Breast epithelium (tissue), 4 donors: ENCODE data around the gene C11orf97. TPM values are rescaled to one million over a fixed set of nuclear protein-coding genes. Genes with fewer than 3 reads are reported as not detected.

Experiments
- DNase-seq, 2 donors: peaks; one replicate each; pipeline ENCODE4 v3.0.0-alpha.2; 2019; ENCODE audit warnings: low spot score in 2 of 2
- H3K27ac ChIP-seq, 2 donors: fragments of 200-600 bp; sonication (generic) in 1 of 2; one replicate each; pipeline ENCODE4 v1.5.1; 2016 to 2019; ENCODE audit warnings: mild to moderate bottlenecking in 1 of 2
- H3K27me3 ChIP-seq, 2 donors: fragments of 200-600 bp; sonication (generic) in 1 of 2; one replicate each; pipeline versions ENCODE4 v1.5.1 to v1.6.0; 2017 to 2019; ENCODE audit warnings: control low read depth in 1 of 2, mild to moderate bottlenecking in 1 of 2
- H3K36me3 ChIP-seq: fragments of 200-600 bp; one replicate; pipeline ENCODE4 v1.5.1; 2019
- H3K4me1 ChIP-seq, 2 donors: fragments of 200-600 bp; sonication (generic); one replicate each; pipeline ENCODE4 v1.5.1; 2016 to 2019; ENCODE audit warnings: control low read depth in 1 of 2
- H3K4me3 ChIP-seq, 3 donors: fragments of 200-600 bp; sonication (generic); 1 replicate in 2 of 3; 2 replicates in 1 of 3; pipeline ENCODE4 v1.5.1; 2016 to 2019; ENCODE audit warnings: mild to moderate bottlenecking in 3 of 3, moderate library complexity in 2 of 3
- H3K9me3 ChIP-seq, 2 donors: fragments of 200-600 bp; sonication (generic) in 1 of 2; one replicate each; pipeline ENCODE4 v1.5.1; 2016 to 2019; ENCODE audit warnings: control low read depth in 1 of 2
- CTCF ChIP-seq, 3 donors: fragments of 450-650 bp; IDR thresholded peaks; one replicate each; pipeline ENCODE4 v1.5.1; 2016 to 2017; ENCODE audit warnings: antibody characterized with exemption in 3 of 3, mild to moderate bottlenecking in 3 of 3, moderate library complexity in 3 of 3
- POLR2A ChIP-seq: fragments of 450-650 bp; IDR thresholded peaks from one replicate; pipeline ENCODE4 v1.6.1; 2016; ENCODE audit warnings: antibody characterized with exemption, mild to moderate bottlenecking, moderate library complexity
- POLR2AphosphoS5 ChIP-seq, 3 donors: sonication (generic); formaldehyde crosslinking; IDR thresholded peaks; one replicate each; pipeline ENCODE4 v1.6.1; 2017; ENCODE audit warnings: antibody characterized with exemption in 3 of 3
- intact Hi-C: fragments of 100-400 bp; cut with DNase I; formaldehyde crosslinking; loops from one replicate; pipeline ENCODE4 v1.15.1; 2023; ENCODE audit warnings: low total_unique reads
- total RNA-seq, 3 donors: library from RNA; depleted of rRNA; stranded (reverse); fragments of >200 nt; gene quantifications; one replicate each; pipeline ENCODE4 v1.1.0, GENCODE V29; 2016

C11orf97 gene
- total RNA-seq: not detected

GRCh38 chr11:94511932-94512781 lies at the start of gene C11orf97:
Gene C11orf97, plus strand, starts transcription at chr11:94512461. Its CDS starts 68 bp downstream, at chr11:94512529.
- intact Hi-C loops: no loop called here
- Histone ChIP-seq H3K4me3 (peak within 1 kb of the TSS; percentile 52 to 71 (median 60)), H3K9me3 (no peaks in the 10 kb centered on the region), H3K27ac (no peak within 1 kb of the TSS), H3K4me1 (no peaks in the 10 kb centered on the region), H3K36me3 (no peaks in the 10 kb centered on the region), H3K27me3 (no peaks in the 10 kb centered on the region)
- TF ChIP-seq POLR2A (no peak), POLR2AphosphoS5 (IDR thresholded peaks at IDR 0.05) (no peak), CTCF (IDR thresholded peaks at IDR 0.05) (no peak)
- DNase-seq: no peak

- no peak for DNase-seq
- Histone ChIP-seq H3K9me3 (no peaks in the 10 kb centered on the region), H3K4me3 (no peak overlapping the region), H3K27ac (no peak overlapping the region), H3K27me3 (no peaks in the 10 kb centered on the region), H3K4me1 (no peaks in the 10 kb centered on the region), H3K36me3 (peaks cover 5% of the 10 kb centered on the region)
- no peak for TF ChIP-seq POLR2AphosphoS5 (IDR thresholded peaks at IDR 0.05)
- TF ChIP-seq POLR2A: no peak
- no peak for TF ChIP-seq CTCF (IDR thresholded peaks at IDR 0.05)
- intact Hi-C loops: no loop called here
Measured at GRCh38 chr11:94469416-94469815, 42.8 kb upstream of the C11orf97 start.

GRCh38 chr11:94472916-94473799 lies 39.1 kb upstream of the C11orf97 start:
- Histone ChIP-seq H3K27me3 (no peaks in the 10 kb centered on the region), H3K36me3 (peaks cover 5% of the 10 kb centered on the region), H3K9me3 (no peaks in the 10 kb centered on the region), H3K27ac (no peak overlapping the region), H3K4me3 (no peak overlapping the region), H3K4me1 (no peaks in the 10 kb centered on the region)
- TF ChIP-seq CTCF (IDR thresholded peaks at IDR 0.05) (no peak), POLR2AphosphoS5 (IDR thresholded peaks at IDR 0.05) (no peak), POLR2A (no peak)
- intact Hi-C loops: no loop called here
- DNase-seq: no peak

GRCh38 chr11:94477624-94478023 lies 34.6 kb upstream of the C11orf97 start:
- DNase-seq: no peak
- Histone ChIP-seq H3K9me3 (no peaks in the 10 kb centered on the region), H3K4me1 (no peaks in the 10 kb centered on the region), H3K4me3 (no peak overlapping the region), H3K27ac (no peak overlapping the region), H3K36me3 (peaks cover 3% of the 10 kb centered on the region), H3K27me3 (no peaks in the 10 kb centered on the region)
- intact Hi-C loops: no loop called here
- no peak for TF ChIP-seq POLR2A
- TF ChIP-seq CTCF (IDR thresholded peaks at IDR 0.05): no peak
- TF ChIP-seq POLR2AphosphoS5 (IDR thresholded peaks at IDR 0.05): no peak

- H3K4me3 ChIP-seq: no peak overlapping the region
- intact Hi-C loops: no loop called here
- H3K4me1 ChIP-seq: no peaks in the 10 kb centered on the region
- no peak overlapping the region for H3K27ac ChIP-seq
- no peaks in the 10 kb centered on the region for H3K27me3 ChIP-seq
- no peaks in the 10 kb centered on the region for H3K36me3 ChIP-seq
- H3K9me3 ChIP-seq: no peaks in the 10 kb centered on the region
- DNase-seq: no peak
- TF ChIP-seq POLR2AphosphoS5 (IDR thresholded peaks at IDR 0.05): no peak
- TF ChIP-seq CTCF (IDR thresholded peaks at IDR 0.05): no peak
- TF ChIP-seq POLR2A: no peak
Measured at GRCh38 chr11:94481342-94481741, 30.9 kb upstream of the C11orf97 start.
